Measurements from ENCODE around the gene EP400.

EP400 gene

DNA sequence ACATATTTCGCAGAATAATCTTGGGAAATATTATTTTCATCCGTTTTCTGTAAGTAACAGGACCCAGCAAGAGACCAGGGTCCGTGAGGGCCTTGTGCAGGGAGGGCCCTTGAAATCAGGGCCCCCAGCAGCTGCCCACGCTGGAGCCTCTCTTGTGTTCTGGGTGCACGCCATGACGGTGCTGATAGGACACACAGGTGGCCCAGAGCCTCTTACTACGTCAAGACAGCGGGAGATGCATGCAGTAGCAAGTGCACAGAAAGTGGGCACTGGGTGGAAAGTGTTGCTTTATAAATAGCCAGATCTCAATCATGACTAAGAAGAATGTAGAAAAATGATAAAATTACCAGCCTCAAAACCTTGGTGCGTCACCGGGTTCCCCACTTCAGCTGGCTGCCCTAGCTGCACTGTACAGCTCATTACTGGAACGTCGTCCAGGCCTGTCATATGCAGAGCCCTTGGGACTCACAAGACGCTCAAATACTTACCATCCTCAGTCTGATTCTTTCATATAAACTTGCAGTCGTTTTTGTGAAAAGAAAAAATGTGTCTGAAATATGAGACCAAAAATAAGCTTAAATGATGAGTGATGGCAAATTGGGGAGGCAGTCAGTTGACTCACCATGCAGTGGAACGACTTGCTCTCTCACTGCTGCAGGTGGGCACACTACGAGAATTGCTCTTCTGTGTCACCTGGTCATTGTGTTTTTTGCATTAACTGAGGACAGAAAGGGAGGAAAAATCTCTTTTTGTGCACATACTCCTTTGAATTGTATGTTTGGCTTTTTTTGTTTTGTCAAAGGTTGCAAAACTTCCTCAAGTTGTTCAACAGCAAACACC is 126.2 kb downstream of the EP400 start:
- no peak overlapping the region for H3K27ac ChIP-seq (ENCODE audit: low read depth, low read length)
- H4K20me1 ChIP-seq (ENCODE audit: low read depth, low read length): no peaks in the 10 kb centered on the region
- no peaks in the 10 kb centered on the region for H3K27me3 ChIP-seq (ENCODE audit: low read length)
- H3K79me2 ChIP-seq (ENCODE audit: insufficient read depth, low read length): no peaks in the 10 kb centered on the region
- TF ChIP-seq, protein P1, sequence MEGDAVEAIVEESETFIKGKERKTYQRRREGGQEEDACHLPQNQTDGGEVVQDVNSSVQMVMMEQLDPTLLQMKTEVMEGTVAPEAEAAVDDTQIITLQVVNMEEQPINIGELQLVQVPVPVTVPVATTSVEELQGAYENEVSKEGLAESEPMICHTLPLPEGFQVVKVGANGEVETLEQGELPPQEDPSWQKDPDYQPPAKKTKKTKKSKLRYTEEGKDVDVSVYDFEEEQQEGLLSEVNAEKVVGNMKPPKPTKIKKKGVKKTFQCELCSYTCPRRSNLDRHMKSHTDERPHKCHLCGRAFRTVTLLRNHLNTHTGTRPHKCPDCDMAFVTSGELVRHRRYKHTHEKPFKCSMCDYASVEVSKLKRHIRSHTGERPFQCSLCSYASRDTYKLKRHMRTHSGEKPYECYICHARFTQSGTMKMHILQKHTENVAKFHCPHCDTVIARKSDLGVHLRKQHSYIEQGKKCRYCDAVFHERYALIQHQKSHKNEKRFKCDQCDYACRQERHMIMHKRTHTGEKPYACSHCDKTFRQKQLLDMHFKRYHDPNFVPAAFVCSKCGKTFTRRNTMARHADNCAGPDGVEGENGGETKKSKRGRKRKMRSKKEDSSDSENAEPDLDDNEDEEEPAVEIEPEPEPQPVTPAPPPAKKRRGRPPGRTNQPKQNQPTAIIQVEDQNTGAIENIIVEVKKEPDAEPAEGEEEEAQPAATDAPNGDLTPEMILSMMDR (IDR thresholded peaks at IDR 0.05; ENCODE audit: insufficient read depth, low read length, poor library complexity, severe bottlenecking): no peak
- no peak for TF ChIP-seq EZH2phosphoT487 (conservative IDR thresholded peaks at IDR 0.05; ENCODE audit: low read length)
- no peak overlapping the region for H2AFZ ChIP-seq (ENCODE audit: low read depth, low read length, severe bottlenecking)
- H3F3A ChIP-seq (ENCODE audit: insufficient read depth): peaks cover 6% of the 10 kb centered on the region
- peaks cover 3% of the 10 kb centered on the region; the same call in 1 of the 2 replicates for H3K36me3 ChIP-seq (ENCODE audit: low read length)
- H3K9me3 ChIP-seq (ENCODE audit: insufficient read depth, low read length): no peaks in the 10 kb centered on the region
- H3K4me2 ChIP-seq (ENCODE audit: low read depth, low read length, poor library complexity, severe bottlenecking): no peak overlapping the region
- no peak overlapping the region for H3K4me3 ChIP-seq (ENCODE audit: insufficient read depth, low read length, poor library complexity, severe bottlenecking)
- no peaks in the 10 kb centered on the region for H3K9me2 ChIP-seq (replicated peaks; ENCODE audit: insufficient read depth, low read length)
- no peak overlapping the region for H3K9ac ChIP-seq (ENCODE audit: low read length)

DNA sequence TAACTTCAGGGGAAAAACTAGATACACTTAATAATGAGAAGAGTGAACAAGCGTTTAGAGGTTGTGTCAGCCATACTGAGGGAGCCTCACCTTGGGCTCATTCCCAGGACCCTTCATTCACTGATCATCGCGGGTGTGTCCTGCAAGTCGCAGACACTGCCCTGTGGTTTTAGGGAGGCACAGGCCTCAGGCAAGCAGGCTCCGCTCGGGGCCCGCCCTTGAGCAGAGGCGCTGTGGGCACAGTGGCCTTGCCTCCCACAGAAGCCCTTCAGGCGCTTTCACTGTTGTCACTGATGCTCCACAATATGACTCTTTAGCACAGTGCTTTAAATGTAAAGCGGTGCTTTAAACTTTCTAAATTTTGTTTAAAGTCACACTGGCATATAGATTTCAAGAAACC is 127.0 kb downstream of the EP400 start:
- H3K9me3 ChIP-seq (ENCODE audit: insufficient read depth, low read length): no peaks in the 10 kb centered on the region
- no peak for TF ChIP-seq EZH2phosphoT487 (conservative IDR thresholded peaks at IDR 0.05; ENCODE audit: low read length)
- TF ChIP-seq, protein P1 (IDR thresholded peaks at IDR 0.05; ENCODE audit: insufficient read depth, low read length, poor library complexity, severe bottlenecking): no peak
- H3F3A ChIP-seq (ENCODE audit: insufficient read depth): peaks cover under 1% of the 10 kb centered on the region; the same call in 1 of the 2 replicates
- no peaks in the 10 kb centered on the region for H4K20me1 ChIP-seq (ENCODE audit: low read depth, low read length)
- no peak overlapping the region for H3K4me3 ChIP-seq (ENCODE audit: insufficient read depth, low read length, poor library complexity, severe bottlenecking)
- no peak overlapping the region for H2AFZ ChIP-seq (ENCODE audit: low read depth, low read length, severe bottlenecking)
- peaks cover 3% of the 10 kb centered on the region; the same call in 1 of the 2 replicates for H3K36me3 ChIP-seq (ENCODE audit: low read length)
- no peaks in the 10 kb centered on the region for H3K79me2 ChIP-seq (ENCODE audit: insufficient read depth, low read length)
- no peaks in the 10 kb centered on the region for H3K27me3 ChIP-seq (ENCODE audit: low read length)
- H3K27ac ChIP-seq (ENCODE audit: low read depth, low read length): no peak overlapping the region
- no peaks in the 10 kb centered on the region for H3K9me2 ChIP-seq (replicated peaks; ENCODE audit: insufficient read depth, low read length)
- H3K9ac ChIP-seq (ENCODE audit: low read length): no peak overlapping the region
- H3K4me2 ChIP-seq (ENCODE audit: low read depth, low read length, poor library complexity, severe bottlenecking): no peak overlapping the region

DNA sequence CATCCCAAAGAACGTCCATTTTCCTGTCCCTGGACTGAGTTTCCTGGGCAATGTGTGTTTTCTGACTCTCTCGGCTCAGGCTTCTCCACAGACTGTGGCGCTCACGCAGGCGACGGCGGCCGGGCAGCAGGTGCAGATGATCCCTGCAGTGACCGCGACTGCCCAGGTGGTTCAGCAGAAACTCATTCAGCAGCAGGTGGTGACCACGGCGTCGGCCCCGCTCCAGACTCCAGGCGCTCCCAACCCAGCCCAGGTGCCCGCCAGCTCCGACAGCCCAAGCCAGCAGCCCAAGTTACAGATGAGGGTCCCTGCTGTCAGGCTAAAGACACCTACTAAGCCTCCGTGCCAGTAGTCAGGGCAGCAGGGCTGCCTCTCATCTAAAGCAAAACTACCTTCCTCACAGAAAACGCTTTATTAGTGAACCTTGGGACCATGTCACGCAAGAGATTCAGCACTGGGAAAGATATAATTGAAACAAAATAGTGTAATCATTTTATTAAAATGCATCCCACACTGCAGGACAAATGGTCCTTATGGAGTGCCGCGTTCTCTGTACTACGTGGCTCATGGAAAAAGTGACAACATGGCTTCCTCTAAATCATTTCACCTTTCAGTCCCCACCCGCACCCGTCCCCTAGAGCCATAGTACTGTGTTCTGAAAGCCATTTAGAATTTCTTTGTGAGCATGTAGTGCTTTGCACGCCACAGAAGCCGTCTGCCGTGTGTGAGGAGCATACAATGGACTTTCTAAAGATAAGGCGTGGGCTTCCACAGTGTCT is 127.8 kb downstream of the EP400 start:
- no peaks in the 10 kb centered on the region for H3F3A ChIP-seq (ENCODE audit: insufficient read depth)
- H3K9me2 ChIP-seq (replicated peaks; ENCODE audit: insufficient read depth, low read length): no peaks in the 10 kb centered on the region
- H3K9me3 ChIP-seq (ENCODE audit: insufficient read depth, low read length): no peaks in the 10 kb centered on the region
- H3K79me2 ChIP-seq (ENCODE audit: insufficient read depth, low read length): no peaks in the 10 kb centered on the region
- H3K4me3 ChIP-seq (ENCODE audit: insufficient read depth, low read length, poor library complexity, severe bottlenecking): no peak overlapping the region
- H2AFZ ChIP-seq (ENCODE audit: low read depth, low read length, severe bottlenecking): no peak overlapping the region
- peaks cover 3% of the 10 kb centered on the region; the same call in 1 of the 2 replicates for H3K36me3 ChIP-seq (ENCODE audit: low read length)
- H3K27ac ChIP-seq (ENCODE audit: low read depth, low read length): no peak overlapping the region
- H3K27me3 ChIP-seq (ENCODE audit: low read length): no peaks in the 10 kb centered on the region
- no peak overlapping the region for H3K4me2 ChIP-seq (ENCODE audit: low read depth, low read length, poor library complexity, severe bottlenecking)
- no peak for TF ChIP-seq EZH2phosphoT487 (conservative IDR thresholded peaks at IDR 0.05; ENCODE audit: low read length)
- TF ChIP-seq, protein P1 (IDR thresholded peaks at IDR 0.05; ENCODE audit: insufficient read depth, low read length, poor library complexity, severe bottlenecking): no peak
- H3K9ac ChIP-seq (ENCODE audit: low read length): no peak overlapping the region
- H4K20me1 ChIP-seq (ENCODE audit: low read depth, low read length): no peaks in the 10 kb centered on the region
